Testis (tissue), 3 donors: ENCODE measurements around the gene MMD2. TPM values are rescaled to one million over a fixed set of nuclear protein-coding genes. Genes with fewer than 3 reads are reported as not detected.

Experiments used
- DNase-seq: peaks from one replicate; pipeline ENCODE4 v3.0.0-alpha.2; 2019
- H3K27ac ChIP-seq, 2 donors: fragments of 200-600 bp; sonication (generic); one replicate each; pipeline ENCODE4 v1.5.1; 2019
- H3K27me3 ChIP-seq: fragments of 200-600 bp; sonication (generic); one replicate; pipeline ENCODE4 v1.5.1; 2019
- H3K36me3 ChIP-seq: fragments of 200-600 bp; sonication (generic); one replicate; pipeline ENCODE4 v1.5.1; 2017; ENCODE audit warnings: low read depth; ENCODE audit errors: missing control alignments
- H3K4me1 ChIP-seq: fragments of 200-600 bp; sonication (generic); one replicate; pipeline ENCODE4 v1.5.1; 2019
- H3K4me3 ChIP-seq, 2 donors: fragments of 200-600 bp; sonication (generic); one replicate each; pipeline ENCODE4 v1.5.1; 2017 to 2019
- H3K9me3 ChIP-seq: fragments of 200-600 bp; sonication (generic); one replicate; pipeline ENCODE4 v1.5.1; 2017
- CTCF ChIP-seq, 3 experiments: fragments of 450-650 bp in 2 of 3; fragments of 200-600 bp in 1 of 3; sonication (generic) in 1 of 3; IDR thresholded peaks; one replicate each; pipeline ENCODE4 v1.5.1; 2016 to 2019; ENCODE audit warnings: antibody characterized with exemption in 3 of 3, mild to moderate bottlenecking in 2 of 3, moderate library complexity in 1 of 3
- POLR2A ChIP-seq: fragments of 450-650 bp; IDR thresholded peaks from one replicate; pipeline ENCODE4 v1.6.1; 2017; ENCODE audit warnings: antibody characterized with exemption, mild to moderate bottlenecking, moderate library complexity
- WGBS, 2 donors: methylation state at CpG; one replicate each; pipeline ENCODE4 v1.1.5; 2018; 5-methylcytosine and 5-hydroxymethylcytosine counted together
- intact Hi-C: fragments of 100-400 bp; cut with DNase I; formaldehyde crosslinking; loops from one replicate; pipeline ENCODE4 v1.15.1; 2023; ENCODE audit warnings: low total_unique reads
- polyA plus RNA-seq: library from polyadenylated mRNA; stranded (reverse); fragments of 350-450 nt; fragmentation: Illumina TruSeq; extraction: RNeasy Lipid Tissue Mini Kit (QIAGEN cat#74804); gene quantifications from one replicate; pipeline ENCODE4 v1.2.3, GENCODE V29; 2014; ENCODE audit warnings: low read depth, low replicate concordance; ENCODE audit not compliant: insufficient read depth
- total RNA-seq, 2 donors: library from RNA; depleted of rRNA; stranded (reverse); fragments of >200 nt; gene quantifications; one replicate each; pipeline ENCODE4 v1.2.3, GENCODE V29; 2016

Gene MMD2
- total and polyA plus RNA-seq, 3 donors from 2014 or later: 20.4 to 32.0 (median 21.6) TPM

- WGBS, 2 donors: 70 to 81% methylated on average over 12 to 23 of the region's 23 CpGs
- Histone ChIP-seq H3K27me3 (no peaks in the 10 kb centered on the region), H3K4me3 (no peak overlapping the region), H3K27ac (no peak overlapping the region), H3K4me1 (no peaks in the 10 kb centered on the region), H3K36me3 (no peaks in the 10 kb centered on the region), H3K9me3 (no peaks in the 10 kb centered on the region)
- intact Hi-C loops: no loop called here
- DNase-seq: no peak
- TF ChIP-seq CTCF (IDR thresholded peaks at IDR 0.05): no peak
- no peak for TF ChIP-seq POLR2A
Measured at GRCh38 chr7:4871056-4871680, 87.8 kb downstream of the MMD2 start.

- no peaks in the 10 kb centered on the region for H3K36me3 ChIP-seq
- H3K9me3 ChIP-seq: no peaks in the 10 kb centered on the region
- DNase-seq: no peak
- 91 to 93% methylated on average over 5 of the region's 5 CpGs for WGBS, 2 donors
- H3K4me1 ChIP-seq: no peaks in the 10 kb centered on the region
- intact Hi-C loops: no loop called here
- no peaks in the 10 kb centered on the region for H3K27me3 ChIP-seq
- no peak overlapping the region for H3K27ac ChIP-seq
- H3K4me3 ChIP-seq: no peak overlapping the region
- TF ChIP-seq CTCF (IDR thresholded peaks at IDR 0.05) (no peak), POLR2A (no peak)
Measured at GRCh38 chr7:4868493-4868892, 90.5 kb downstream of the MMD2 start.

DNA sequence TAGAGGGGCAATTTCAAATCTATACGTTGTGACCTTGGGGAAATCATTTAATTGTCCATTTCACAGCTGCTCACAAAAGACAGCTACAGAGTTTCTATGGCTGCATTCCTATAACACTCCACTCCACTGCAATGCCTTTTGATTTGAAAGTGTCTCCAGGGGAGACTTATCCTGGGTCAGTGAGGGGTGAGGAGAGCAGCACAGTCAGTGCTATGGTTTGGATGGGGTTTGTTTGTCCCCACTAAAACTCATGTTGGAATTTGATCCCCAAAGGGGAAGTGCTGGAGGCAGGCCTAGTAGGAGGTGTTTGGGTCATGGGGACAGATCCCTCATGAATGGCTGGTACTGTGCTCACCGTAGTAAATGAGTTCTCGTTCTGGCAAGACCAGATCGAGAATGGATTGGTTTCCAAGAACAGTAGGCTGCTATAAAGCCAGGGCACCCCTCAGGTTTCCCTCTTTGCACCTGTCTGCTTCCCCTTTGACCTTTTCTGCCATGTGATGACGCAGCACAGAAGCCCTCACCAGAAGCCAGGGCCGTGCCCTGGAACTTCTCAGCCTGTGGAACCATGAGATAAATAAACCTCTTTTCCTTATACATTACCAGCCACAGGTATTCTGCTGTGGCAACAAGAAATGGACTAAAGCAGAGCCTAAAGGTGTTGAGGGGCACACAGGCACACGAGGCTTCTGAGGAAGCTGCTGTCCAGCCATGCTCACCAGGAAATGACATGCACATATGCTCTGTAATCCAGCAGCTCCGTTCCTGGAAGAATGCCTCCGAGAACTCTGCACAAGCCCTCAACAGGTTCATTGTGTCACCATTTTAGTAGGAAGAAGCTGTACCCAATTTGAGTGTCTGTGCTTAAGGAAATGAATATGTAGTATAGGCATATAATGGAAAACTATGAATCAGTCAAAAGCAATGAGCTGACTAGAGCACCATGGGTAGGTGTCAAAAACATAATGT is 92.2 kb downstream of the MMD2 start:
- 73 to 80% methylated on average over 9 of the region's 9 CpGs for WGBS, 2 donors
- Histone ChIP-seq H3K27me3 (no peaks in the 10 kb centered on the region), H3K27ac (no peak overlapping the region), H3K4me3 (no peak overlapping the region), H3K4me1 (no peaks in the 10 kb centered on the region), H3K36me3 (no peaks in the 10 kb centered on the region), H3K9me3 (no peaks in the 10 kb centered on the region)
- no peak for DNase-seq
- intact Hi-C loops: no loop called here
- TF ChIP-seq CTCF (IDR thresholded peaks at IDR 0.05) (no peak), POLR2A (no peak)

GRCh38 chr7:4862156-4862555 is 96.8 kb downstream of the MMD2 start:
- WGBS, 2 donors: 41 to 66% methylated on average over 14 of the region's 14 CpGs
- Histone ChIP-seq H3K4me3 (peak overlapping the region; percentile 52 to 63), H3K27me3 (no peaks in the 10 kb centered on the region), H3K9me3 (no peaks in the 10 kb centered on the region), H3K36me3 (no peaks in the 10 kb centered on the region), H3K4me1 (no peaks in the 10 kb centered on the region), H3K27ac (peak overlapping the region; percentile 74 to 75)
- no peak for DNase-seq
- no peak for TF ChIP-seq CTCF (IDR thresholded peaks at IDR 0.05)
- no peak for TF ChIP-seq POLR2A
- intact Hi-C loops: no loop called here
